GM19239 (cell line): Measurements from ENCODE around the gene NR2F1-AS1.

Source experiments
- DNase-seq: peaks from one replicate; pipeline ENCODE4 v3.0.0; 2011; ENCODE audit warnings: low spot score; ENCODE audit not compliant: insufficient read length
- FAIRE-seq: peaks from 2 replicates; lab custom pipeline; 2011; peaks lifted over from hg19 to GRCh38; lab: Jason Lieb, UNC

NR2F1-AS1 gene

DNA sequence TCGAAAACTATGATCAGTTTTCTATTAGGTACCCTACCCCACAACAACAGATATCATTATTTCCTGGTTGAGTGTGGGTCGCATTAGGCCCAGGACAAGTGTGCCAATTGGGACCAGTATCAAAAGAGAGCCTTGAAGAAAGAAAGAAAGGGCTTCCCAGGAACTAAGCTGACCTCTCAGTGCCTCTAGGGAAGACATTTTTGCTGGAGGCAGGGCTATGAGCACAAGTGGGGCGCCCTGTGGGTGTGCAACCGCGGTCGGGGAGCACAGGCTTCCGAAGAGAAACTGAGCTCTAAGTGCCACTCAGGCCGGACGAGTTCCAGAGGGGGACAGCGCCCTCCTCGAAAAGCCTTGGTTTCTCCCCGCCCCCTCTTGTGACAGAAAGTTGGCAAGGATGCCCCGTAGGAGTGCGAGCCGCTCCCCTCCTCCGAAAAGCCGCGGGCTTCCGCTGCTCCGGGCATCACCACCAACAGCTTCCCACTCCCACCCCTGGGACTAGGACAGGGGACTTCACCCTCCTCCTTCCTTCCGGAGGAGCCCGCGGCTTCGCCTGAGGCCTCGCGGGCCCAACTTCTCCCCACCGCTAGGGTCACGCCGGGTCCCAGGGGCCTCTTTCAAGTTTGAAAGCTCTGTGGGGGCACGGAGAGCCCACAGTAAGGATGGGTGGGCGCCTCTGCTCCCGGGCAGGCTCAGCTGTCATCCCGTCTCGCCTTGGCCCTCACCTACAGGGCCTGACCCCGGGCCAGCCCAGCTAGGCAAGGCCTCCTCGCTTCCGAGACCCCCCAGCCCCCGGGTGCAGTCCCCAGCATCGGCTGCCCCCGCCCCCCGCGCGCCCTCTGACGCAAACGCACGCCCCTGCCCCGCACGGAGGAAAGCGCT, 2.0 kb downstream of the NR2F1-AS1 start:
- DNase-seq (no peak), FAIRE-seq (no peak)

- FAIRE-seq (no peak), DNase-seq (no peak)
These were observed 2.9 kb downstream of the NR2F1-AS1 start for GRCh38 chr5:93577854-93578812.

DNA sequence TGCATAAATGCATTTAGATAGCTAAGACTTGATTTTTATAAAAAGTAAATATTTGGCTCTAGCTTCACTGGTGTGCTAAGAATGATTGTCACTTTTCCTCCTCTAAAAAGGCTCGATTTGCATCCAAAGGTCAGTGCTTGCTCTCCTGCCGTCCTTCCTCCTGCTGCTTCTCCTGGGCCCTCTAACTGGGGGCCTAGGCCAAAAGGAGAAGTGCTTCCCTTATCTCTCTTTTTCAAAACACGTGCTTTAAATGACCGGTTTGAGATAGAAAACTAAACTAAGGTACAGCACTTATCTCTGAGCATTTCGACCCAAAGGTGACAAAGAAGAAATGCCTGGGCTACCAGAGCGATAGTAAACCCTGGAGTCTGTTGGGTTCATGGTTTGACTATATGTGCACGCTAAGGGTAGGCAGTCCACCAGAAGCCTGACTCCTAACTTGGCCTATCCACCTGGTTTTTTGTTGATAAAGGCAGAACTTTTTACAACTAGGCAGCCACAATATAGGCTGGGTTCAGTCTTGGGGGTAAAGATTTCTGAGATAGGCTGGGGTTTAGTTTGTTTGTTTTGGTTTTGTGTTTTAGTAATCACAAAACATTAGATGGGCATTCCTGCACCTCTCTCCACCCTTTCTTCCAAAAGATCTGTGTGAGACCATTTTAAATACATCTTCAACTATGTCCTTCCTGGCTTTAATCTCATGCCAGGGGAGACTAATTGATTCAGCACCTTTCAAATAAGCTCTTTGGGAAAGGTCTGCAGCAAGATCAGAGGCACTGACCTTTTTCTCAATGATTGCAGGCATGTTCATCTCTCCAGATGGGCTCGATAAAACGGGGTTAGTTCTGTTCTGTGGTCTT, 3.8 kb downstream of the NR2F1-AS1 start:
- no peak for FAIRE-seq
- no peak for DNase-seq

- FAIRE-seq = no peak
- DNase-seq = no peak
These were observed 5.3 kb downstream of the NR2F1-AS1 start for GRCh38 chr5:93575461-93576414.

GRCh38 chr5:93574491-93575305, 6.3 kb downstream of the NR2F1-AS1 start:
- DNase-seq (no peak), FAIRE-seq (no peak)

GRCh38 chr5:93573354-93574351, 7.4 kb downstream of the NR2F1-AS1 start:
- no peak for FAIRE-seq
- DNase-seq = no peak

- DNase-seq (no peak), FAIRE-seq (no peak)
These were observed 8.2 kb downstream of the NR2F1-AS1 start for GRCh38 chr5:93572608-93573353.

DNA sequence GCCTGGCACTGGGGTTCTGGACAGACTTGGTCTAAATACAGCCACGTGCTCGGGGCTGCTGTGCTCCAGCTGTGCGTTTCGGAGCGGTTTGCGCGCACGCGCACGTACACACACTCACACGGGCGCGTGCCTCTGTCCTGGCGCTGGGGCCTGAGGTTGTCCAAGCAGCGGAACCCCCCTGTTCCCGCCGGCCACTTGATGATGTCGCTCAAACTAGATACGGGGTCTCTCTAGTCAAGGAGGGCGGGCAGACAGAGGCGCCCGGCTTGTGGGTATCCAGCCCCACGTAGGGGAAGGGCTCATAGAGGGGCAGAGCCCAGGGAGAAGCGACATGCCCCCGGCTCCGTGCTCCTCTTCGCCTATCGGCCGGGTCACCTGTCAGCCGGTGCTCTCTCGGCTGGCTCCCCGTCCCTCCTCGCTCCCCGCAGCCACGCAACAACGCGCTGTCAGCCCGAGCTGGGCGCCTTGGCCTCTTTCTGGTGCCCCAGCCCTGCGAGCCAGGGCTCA, 8.9 kb downstream of the NR2F1-AS1 start:
- no peak for DNase-seq
- FAIRE-seq = no peak

GRCh38 chr5:93571114-93571949, 9.7 kb downstream of the NR2F1-AS1 start:
- DNase-seq = no peak
- no peak for FAIRE-seq

DNA sequence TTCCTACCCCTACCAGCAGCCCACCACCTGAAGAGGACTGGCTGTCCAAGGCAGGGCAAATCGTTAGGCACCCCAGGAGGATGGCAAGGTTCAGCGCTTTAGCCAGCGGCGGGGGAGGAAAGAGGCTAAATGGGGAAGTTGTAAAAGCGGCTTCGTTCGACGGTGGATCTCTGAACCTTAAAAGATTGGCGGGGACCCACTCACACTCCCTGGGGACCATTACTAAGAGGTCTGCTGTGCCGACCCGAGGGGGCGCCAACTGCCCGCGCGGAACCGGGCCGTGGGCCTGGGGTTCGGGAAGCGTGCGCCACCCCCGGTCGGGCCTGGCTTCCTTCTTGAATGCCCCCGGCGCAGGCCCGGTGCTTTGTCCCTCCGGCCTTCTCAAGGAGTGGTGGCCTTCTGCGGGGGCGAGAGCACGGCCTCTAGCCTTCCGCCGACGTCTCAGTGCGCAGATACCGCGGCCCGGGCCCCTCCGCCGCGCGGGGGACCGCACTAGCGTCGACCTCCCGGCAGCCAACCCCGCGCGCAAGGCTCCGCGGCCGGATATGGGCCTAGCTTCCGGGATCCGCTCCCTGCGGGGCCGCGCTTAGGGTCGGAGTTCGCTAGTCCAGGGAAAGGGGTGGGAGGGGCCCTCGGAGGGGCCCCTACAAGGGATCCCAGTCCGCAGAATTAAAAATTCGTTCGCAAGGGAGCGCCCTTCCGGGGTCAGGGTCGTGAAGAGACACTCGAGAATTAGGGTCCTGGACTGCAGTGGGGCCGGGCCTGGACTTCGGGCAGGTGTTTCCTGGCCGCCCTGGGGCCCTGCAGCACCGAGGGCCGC, 10.5 kb downstream of the NR2F1-AS1 start:
- DNase-seq (no peak), FAIRE-seq (no peak)

DNA sequence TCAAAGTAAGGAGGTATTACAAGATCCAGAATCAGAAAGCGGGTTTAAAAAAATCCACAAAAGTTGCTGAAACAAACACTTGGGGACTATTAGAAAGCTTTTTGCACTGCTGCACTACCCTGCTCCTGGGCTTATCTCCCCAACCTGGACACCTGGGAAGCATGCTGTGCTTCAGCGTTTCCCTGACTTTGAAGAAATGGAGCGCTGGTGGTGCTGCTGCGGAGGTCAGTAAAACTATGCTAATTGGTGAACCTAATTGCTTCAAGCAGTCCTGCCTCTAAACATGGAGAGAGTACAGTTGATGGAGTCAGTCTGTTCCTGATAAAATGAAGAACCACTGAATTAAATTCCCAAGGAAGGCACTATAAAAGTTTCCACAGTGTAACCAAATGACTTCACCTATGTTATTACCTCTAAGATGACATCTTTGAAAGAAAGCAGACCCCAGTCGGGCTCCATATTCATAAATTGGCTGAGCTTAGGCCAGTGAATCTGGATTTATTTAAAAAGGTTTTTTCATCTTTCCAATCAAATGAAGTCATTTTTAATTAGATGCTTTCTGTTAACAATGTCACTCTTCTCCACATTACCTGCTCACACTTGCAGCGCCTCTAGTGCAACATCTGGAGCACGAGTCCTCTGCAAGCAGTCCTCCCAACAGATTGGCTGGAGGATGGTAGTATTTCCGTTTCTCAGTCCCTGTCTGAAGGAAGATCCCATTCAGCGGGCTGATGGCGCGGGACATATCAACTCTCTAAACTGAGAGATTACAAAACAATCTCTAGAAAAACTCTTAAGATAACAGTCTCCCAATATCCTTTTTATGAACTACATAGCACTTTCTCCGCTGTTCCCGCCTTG, 11.5 kb downstream of the NR2F1-AS1 start:
- no peak for FAIRE-seq
- no peak for DNase-seq

DNA sequence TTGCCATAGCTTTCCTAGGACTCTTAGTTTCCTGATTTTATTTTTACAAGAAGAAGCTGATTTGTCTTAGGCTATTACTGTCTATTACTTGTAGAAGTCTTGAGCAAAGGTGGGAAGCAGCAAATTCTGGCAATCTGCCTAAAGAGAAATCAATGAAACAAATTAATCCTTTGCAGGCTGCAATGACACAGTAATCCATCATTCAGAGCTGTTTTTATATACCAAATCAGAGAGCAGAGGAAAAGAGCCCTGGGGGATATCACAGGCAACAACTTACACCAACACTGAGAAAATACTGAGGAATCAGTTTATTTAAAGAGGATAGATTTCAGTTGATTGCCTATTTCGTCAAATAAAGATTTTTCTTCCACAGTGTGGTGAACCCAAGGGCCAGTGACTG, 13.6 kb downstream of the NR2F1-AS1 start:
- no peak for DNase-seq
- FAIRE-seq = peak; percentile 57

GRCh38 chr5:93566091-93566490, 14.9 kb downstream of the NR2F1-AS1 start:
- no peak for FAIRE-seq
- DNase-seq = no peak
